ENCODE data around the gene EGLN1.

Gene EGLN1

GRCh38 chr1:231407049-231407448, 15.0 kb downstream of the EGLN1 start:
- no peak for TF ChIP-seq CTCF (IDR thresholded peaks at IDR 0.05; ENCODE audit: low read depth, low read length)
- DNase-seq (ENCODE audit: extremely low read depth, low read depth) = no peak

- DNase-seq (ENCODE audit: extremely low read depth, low read depth) = no peak
- TF ChIP-seq CTCF (IDR thresholded peaks at IDR 0.05; ENCODE audit: low read depth, low read length) = no peak
Measured at GRCh38 chr1:231404318-231404717, 17.8 kb downstream of the EGLN1 start.

GRCh38 chr1:231401478-231401877, 20.6 kb downstream of the EGLN1 start:
- no peak for DNase-seq (ENCODE audit: extremely low read depth, low read depth)

GRCh38 chr1:231397886-231398671, 24.0 kb downstream of the EGLN1 start:
- no peak for DNase-seq (ENCODE audit: extremely low read depth, low read depth)
- TF ChIP-seq CTCF (IDR thresholded peaks at IDR 0.05; ENCODE audit: low read depth, low read length) = no peak

More at GRCh38 chr1:231401478-231401877, 20.6 kb downstream of the EGLN1 start:
- no peak for TF ChIP-seq CTCF (IDR thresholded peaks at IDR 0.05; ENCODE audit: low read depth, low read length)

- TF ChIP-seq CTCF (IDR thresholded peaks at IDR 0.05; ENCODE audit: low read depth, low read length) = no peak
Measured at GRCh38 chr1:231396643-231397042, 25.4 kb downstream of the EGLN1 start.

GRCh38 chr1:231395998-231396390, 26.1 kb downstream of the EGLN1 start:
- DNase-seq (ENCODE audit: extremely low read depth, low read depth) = no peak
- no peak for TF ChIP-seq CTCF (IDR thresholded peaks at IDR 0.05; ENCODE audit: low read depth, low read length)

More at GRCh38 chr1:231396643-231397042, 25.4 kb downstream of the EGLN1 start:
- DNase-seq (ENCODE audit: extremely low read depth, low read depth) = no peak

- TF ChIP-seq CTCF (IDR thresholded peaks at IDR 0.05; ENCODE audit: low read depth, low read length) = no peak
- peak; percentile 57 for DNase-seq (ENCODE audit: extremely low read depth, low read depth)
Measured at GRCh38 chr1:231395076-231395997, 26.8 kb downstream of the EGLN1 start.

Data from AG09319 (cell line).